Left ventricle myocardium superior (tissue), 1 donor: ENCODE data around the gene PIMREG. TPM values are rescaled to one million over a fixed set of nuclear protein-coding genes. Genes with fewer than 3 reads are reported as not detected.
A peak's percentile ranks its signal among the peaks of the same experiment; 100 is the strongest.
"Not testable (repeated sequence)": the region's sequence is repeated elsewhere in the genome, so short reads cannot be mapped to it uniquely, and the experiment has no call there.

Experiments used
- ATAC-seq: fragments of 200-7000 bp; cut with Tn5 transposase; one replicate; pipeline ENCODE4 v1.9.1; 2020; ENCODE audit warnings: mild to moderate bottlenecking, moderate library complexity
- DNase-seq: peaks from one replicate; pipeline ENCODE4 v3.0.0-alpha.2; 2020
- intact Hi-C: fragments of 100-400 bp; cut with micrococcal nuclease; formaldehyde crosslinking; loops from one replicate; pipeline ENCODE4 v1.11.0; 2022
- total RNA-seq: library from RNA; stranded (reverse); fragmentation: NEBNext Ultra II Directional; extraction: Animal tissue kit (Norgen Biotek cat#: 25700); gene quantifications from one replicate; pipeline ENCODE4 v1.2.1, GENCODE V29; 2021
- donor health status: DM: no; HTN: yes; CAD: no; lungs with severe emphysema.

Gene PIMREG
- total RNA-seq, 1 donor from 2014 or later, result not detected

- intact Hi-C loops, result no loop called here
- DNase-seq (no peak), ATAC-seq (no peak)
Observed at GRCh38 chr17:6472517-6472916, 28.3 kb downstream of the PIMREG start.

GRCh38 chr17:6473128-6473767 is 29.0 kb downstream of the PIMREG start:
- ATAC-seq, result peak; percentile 78
- intact Hi-C loops, result no loop called here

GRCh38 chr17:6474376-6474775 is 30.1 kb downstream of the PIMREG start:
- intact Hi-C loops, result no loop called here
- DNase-seq, result no peak
- no peak for ATAC-seq

More at GRCh38 chr17:6473128-6473767, 29.0 kb downstream of the PIMREG start:
- DNase-seq, result peak; percentile 80

DNA sequence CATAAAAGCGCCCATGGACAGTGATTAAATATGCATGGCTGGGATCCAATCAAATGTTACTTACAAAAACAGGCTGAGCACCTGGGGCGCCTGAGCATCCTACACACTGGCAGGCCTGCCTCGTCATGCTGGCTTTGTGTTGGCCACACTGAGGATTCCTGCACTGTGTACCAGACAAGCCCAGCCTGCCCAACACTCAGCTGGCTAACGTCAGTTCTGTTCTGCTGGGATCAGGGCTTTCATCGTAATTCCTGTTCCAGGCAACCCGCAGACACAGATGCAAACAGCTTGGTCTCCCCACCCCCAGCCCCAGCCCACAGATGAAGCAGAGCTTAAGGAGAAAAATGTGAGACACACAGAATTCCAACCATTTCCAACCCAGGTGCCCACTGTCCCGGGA is 30.7 kb downstream of the PIMREG start:
- ATAC-seq, result no peak
- intact Hi-C loops, result no loop called here
- no peak for DNase-seq

DNA sequence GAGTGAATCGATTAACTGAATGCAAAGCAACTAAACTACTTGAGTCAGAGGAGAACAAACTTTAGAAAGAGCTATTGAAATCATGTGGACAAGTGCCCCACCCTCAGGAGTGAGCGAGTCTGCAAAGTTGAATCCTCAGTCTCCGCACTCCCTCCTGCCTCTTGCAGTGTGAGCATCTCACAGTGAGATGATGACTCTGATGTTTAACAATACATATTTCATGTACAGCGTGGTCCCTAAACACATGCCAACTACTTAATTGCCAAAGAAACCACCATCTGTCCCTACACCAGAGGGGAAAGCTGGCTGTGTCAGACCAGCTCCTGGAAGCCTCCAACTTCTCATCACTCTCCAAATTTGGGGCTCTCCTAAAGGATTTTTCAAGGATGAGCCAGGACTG is 31.2 kb downstream of the PIMREG start:
- intact Hi-C loops, result no loop called here
- DNase-seq (no peak), ATAC-seq (no peak)

DNA sequence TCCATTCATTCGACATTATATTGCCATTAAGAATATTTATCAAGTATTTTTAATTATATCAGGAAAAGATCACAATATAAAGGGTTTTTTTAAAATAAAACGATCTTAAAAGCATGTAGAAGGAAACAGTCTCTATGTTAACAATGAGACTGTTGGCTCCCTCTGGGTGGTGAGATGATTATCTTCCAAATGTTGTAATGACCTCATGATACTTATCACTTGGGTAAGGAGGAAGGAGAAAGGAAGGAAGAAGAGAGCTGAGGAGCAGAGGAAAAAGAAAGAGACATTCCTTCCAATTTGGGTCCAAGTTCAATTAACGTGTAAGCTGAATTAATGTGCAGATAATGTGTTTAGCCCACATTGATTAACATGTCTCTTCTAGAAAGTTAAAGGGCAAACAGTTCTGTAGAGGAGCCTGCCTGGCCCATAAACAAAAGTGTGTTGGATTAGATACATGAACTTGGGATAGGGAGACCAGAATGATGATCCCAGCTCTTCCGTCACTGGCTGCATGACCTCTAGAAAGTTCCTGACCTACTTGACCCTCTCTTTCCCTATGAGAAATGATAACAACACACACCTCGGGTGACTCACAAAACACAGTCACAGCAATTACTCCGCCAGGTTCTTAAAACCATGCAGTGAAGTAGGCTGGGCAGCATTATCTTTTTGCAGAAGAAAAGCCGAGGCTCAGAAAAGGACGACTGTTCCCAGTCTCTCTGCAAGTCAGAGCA is 32.0 kb downstream of the PIMREG start:
- ATAC-seq, result no peak
- intact Hi-C loops, result no loop called here
- peak; percentile 6 for DNase-seq

DNA sequence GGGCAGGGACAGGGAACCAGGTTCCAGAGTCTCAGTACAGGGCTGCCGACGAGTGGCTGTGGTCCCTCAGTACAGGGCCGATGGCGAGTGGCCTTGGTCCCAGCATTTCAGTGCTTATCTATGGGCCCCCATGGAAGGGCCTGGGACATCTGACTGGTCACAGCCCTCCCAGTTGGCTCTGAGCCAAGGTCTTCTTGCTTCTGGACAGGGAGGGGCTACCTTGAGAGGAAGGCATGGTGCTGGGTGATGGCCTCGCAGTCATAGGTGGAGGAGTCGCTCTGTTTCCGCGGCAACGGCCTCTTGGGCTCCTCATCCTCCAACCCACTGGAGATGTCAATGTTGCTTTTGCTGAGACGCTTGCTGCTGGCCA is 32.5 kb downstream of the PIMREG start:
- ATAC-seq, result no peak
- intact Hi-C loops, result no loop called here
- DNase-seq, result peak; percentile 4

- DNase-seq (no peak), ATAC-seq (no peak)
- intact Hi-C loops, result no loop called here
Observed at GRCh38 chr17:6477831-6478383, 33.7 kb downstream of the PIMREG start.

GRCh38 chr17:6478486-6478885 is 34.2 kb downstream of the PIMREG start:
- intact Hi-C loops, result no loop called here
- no peak for ATAC-seq
- DNase-seq, result no peak

- ATAC-seq (no peak), DNase-seq (no peak)
- intact Hi-C loops, result no loop called here
Observed at GRCh38 chr17:6479622-6480302, 35.5 kb downstream of the PIMREG start.

GRCh38 chr17:6480303-6480675 is 36.0 kb downstream of the PIMREG start:
- no peak for DNase-seq
- ATAC-seq, result no peak
- intact Hi-C loops, result no loop called here

DNA sequence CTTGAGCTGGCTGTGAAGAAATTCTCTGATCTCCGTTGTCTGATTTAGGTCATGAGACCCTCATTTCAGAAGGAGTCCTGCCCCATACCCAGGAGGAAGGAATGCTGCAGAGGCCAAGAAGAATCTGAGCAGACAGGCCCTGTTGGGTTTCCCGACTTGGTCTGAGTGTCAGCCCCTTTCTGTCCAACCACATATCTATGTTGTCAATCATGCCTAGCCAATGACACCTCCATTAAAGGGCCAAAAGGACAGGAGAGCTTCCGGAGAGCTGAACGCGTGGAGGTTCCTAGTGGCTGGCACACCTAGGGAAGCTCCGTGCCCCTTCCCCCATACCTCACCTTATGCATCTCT is 37.8 kb downstream of the PIMREG start:
- intact Hi-C loops, result no loop called here
- no peak for DNase-seq
- ATAC-seq, result no peak

DNA sequence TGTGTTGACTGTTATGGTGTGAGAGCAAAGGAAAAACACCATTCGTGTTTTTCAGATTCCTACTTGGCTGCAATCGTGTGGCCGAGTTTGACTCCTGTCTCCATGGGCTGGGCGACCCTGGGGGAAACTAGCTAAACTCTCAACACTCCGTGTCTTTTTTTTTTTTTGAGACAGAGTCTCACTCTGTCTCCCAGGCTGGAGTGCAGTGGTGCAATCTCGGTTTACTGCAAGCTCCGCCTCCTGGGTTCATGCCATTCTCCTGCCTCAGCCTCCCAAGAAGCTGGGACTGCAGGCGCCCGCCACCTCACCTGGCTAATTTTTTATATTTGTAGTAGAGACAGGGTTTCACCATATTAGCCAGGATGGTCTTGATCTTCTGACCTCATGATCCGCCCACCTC is 38.5 kb downstream of the PIMREG start:
- not testable (repeated sequence) for ATAC-seq, DNase-seq

DNA sequence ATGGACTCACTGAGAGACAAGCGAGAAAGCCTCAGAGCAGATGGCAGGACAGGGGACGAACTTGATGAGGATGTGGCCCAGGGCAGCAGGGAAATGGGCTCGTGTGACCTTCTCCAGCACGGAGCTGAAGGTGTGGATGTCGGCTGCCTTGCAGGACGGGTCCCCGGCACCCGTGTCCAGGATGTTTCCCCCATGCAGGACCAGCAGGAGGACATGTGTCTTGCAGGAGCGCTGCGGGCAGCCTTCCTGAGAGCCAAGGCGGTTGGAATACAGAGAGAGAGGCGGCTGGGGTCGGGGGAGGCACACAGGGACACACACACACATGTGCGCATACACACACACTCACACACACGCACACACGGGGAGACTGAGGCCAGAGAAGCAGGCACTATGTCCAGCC is 39.3 kb downstream of the PIMREG start:
- DNase-seq (no peak), ATAC-seq (no peak)
- intact Hi-C loops, result no loop called here

More for the DNA sequence above, 38.5 kb downstream of the PIMREG start:
- intact Hi-C loops, result not testable (repeated sequence)

DNA sequence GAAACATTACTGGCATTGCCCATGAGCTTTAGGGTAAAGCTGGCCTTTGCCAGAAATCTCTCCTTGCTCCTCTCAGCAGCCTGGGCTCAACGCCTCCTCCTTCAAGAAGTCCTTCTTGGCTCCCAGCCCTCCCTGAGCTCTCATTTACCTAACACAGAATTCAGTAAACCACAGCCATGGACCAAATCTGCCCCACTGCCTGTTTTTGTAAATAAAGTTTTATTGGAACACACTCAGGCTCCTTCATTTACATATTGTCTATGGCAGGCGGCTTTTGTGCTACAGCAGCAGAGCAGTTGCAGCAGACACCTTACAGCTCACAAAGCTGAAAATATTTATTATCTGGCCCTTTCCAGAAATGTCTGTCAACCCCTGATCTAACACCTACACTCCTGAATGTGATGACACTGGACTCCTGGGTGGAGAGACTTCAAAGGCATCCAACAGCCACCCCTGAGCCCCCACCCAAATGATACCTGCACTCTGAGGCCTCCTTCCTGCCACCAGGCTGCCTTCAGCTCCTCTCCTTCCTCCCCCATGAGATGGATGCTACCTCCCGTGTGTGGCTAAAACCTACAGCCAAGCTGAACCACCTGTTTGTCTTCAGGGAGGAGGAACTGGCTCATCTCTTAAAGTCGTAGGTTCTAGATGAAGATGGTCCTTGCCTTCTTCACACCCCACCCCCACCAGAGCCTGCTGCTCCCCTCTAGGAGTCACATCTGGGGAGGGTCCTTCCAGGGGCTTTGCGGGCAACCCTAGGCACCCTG is 41.6 kb downstream of the PIMREG start:
- ATAC-seq (no peak), DNase-seq (no peak)
- intact Hi-C loops, result no loop called here

GRCh38 chr17:6487251-6488007 is 43.2 kb downstream of the PIMREG start:
- intact Hi-C loops, result no loop called here
- no peak for ATAC-seq
- no peak for DNase-seq

GRCh38 chr17:6488008-6488539 is 43.8 kb downstream of the PIMREG start:
- intact Hi-C loops, result no loop called here
- DNase-seq, result no peak
- ATAC-seq, result no peak

DNA sequence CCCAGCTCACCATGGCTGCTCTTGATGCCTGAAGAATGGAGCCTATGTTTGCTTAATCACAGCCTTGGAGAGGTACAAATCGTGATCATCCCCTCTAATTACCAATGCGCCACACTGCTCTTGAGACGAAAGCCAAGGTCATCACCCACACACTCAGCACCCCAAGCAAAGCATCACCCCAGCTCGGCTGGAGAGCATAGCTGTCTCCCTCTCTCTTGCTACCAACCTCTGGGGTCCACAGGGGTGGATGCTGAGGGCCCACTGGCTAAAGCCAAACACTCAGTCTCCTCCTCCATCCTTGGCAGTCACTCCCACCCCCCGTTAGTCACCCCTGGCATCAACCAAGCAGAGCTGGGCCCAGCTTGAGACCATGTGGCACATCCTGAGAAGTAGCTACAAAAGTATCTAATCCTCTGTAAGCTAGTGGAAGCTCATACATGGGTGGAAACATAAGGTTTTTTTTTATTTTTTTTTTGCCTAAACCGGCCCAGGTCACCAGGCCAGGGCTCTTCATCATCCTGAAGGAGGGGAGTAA is 44.8 kb downstream of the PIMREG start:
- no peak for DNase-seq
- intact Hi-C loops, result no loop called here

More for the DNA sequence above, 44.8 kb downstream of the PIMREG start:
- ATAC-seq, result no peak
